H1 (cell line): ENCODE measurements around the gene UBE2L6. TPM values are rescaled to one million over a fixed set of nuclear protein-coding genes. Genes with fewer than 3 reads are reported as not detected.
A peak's percentile ranks its signal among the peaks of the same experiment; 100 is the strongest.

ENCODE experiments used
- CBX8 ChIP-seq: fragments of 300-800, 300-1000 bp; sonication (generic); IDR thresholded peaks from 2 replicates; pipeline ENCODE4 v1.7.1; 2016; ENCODE audit warnings: low read depth, low read length, borderline replicate concordance
- CEBPB ChIP-seq: IDR thresholded peaks from 2 replicates; pipeline ENCODE4 v1.6.1; 2012; ENCODE audit warnings: low read depth, low read length
- CHD1 ChIP-seq: IDR thresholded peaks from 2 replicates; pipeline ENCODE4 v1.6.1; 2012; ENCODE audit warnings: low read depth, low read length, improper control_type of control experiment
- CREB1 ChIP-seq: IDR thresholded peaks from 2 replicates; pipeline ENCODE4 v1.6.1; 2012; ENCODE audit warnings: inconsistent platforms
- CTBP2 ChIP-seq: IDR thresholded peaks from 2 replicates; pipeline ENCODE4 v1.7.0; 2011; ENCODE audit warnings: borderline replicate concordance, mild to moderate bottlenecking, moderate library complexity, mixed read lengths, low read length; ENCODE audit not compliant: insufficient read depth, insufficient read length
- EP300 ChIP-seq, 2 experiments: IDR thresholded peaks; 1 replicate in 1 of 2; 2 replicates in 1 of 2; pipeline ENCODE4 v1.6.1; 2011 to 2012; ENCODE audit warnings: low read depth in 2 of 2, low read length in 2 of 2, mild to moderate bottlenecking in 2 of 2, borderline replicate concordance in 1 of 2, inconsistent platforms in 1 of 2, moderate library complexity in 1 of 2
- FOSL1 ChIP-seq: IDR thresholded peaks from 2 replicates; pipeline ENCODE4 v1.6.1; 2011; ENCODE audit warnings: mild to moderate bottlenecking, low read depth, low read length, moderate library complexity; ENCODE audit not compliant: insufficient read depth
- GABPA ChIP-seq: IDR thresholded peaks from 2 replicates; pipeline ENCODE4 v1.6.1; 2011; ENCODE audit warnings: mild to moderate bottlenecking, low read length, moderate library complexity, borderline replicate concordance; ENCODE audit not compliant: insufficient read depth
- GTF2F1 ChIP-seq: IDR thresholded peaks from 2 replicates; pipeline ENCODE4 v1.6.1; 2012; ENCODE audit warnings: low read depth, low read length, improper control_type of control experiment, borderline replicate concordance
- HDAC2 ChIP-seq, 2 experiments: fragments of 300-600 bp in 1 of 2; sonication (generic) in 1 of 2; IDR thresholded peaks; 2 replicates each; pipeline ENCODE4 v1.6.1; 2011 to 2012; ENCODE audit warnings: low read depth in 2 of 2, low read length in 2 of 2, mild to moderate bottlenecking in 2 of 2, moderate library complexity in 2 of 2, borderline replicate concordance in 1 of 2, inconsistent platforms in 1 of 2
- JUND ChIP-seq: IDR thresholded peaks from 2 replicates; pipeline ENCODE4 v1.6.1; 2011; ENCODE audit warnings: mild to moderate bottlenecking, improper control_type of control experiment, low read length
- PHF8 ChIP-seq: fragments of 200-600 bp; sonication (generic); conservative IDR thresholded peaks from 2 replicates; pipeline ENCODE4 v1.7.1; 2012; ENCODE audit warnings: low read depth, mild to moderate bottlenecking, inconsistent platforms, low read length, moderate library complexity
- POLR2AphosphoS5 ChIP-seq: IDR thresholded peaks from 2 replicates; pipeline ENCODE4 v1.6.1; 2011; ENCODE audit warnings: low read depth, low read length
- RAD21 ChIP-seq, 2 experiments: IDR thresholded peaks in 1 of 2; conservative IDR thresholded peaks in 1 of 2; 2 replicates each; pipeline ENCODE4 v1.6.1; 2011; ENCODE audit warnings: low read depth in 2 of 2, low read length in 2 of 2, improper control_type of control experiment in 1 of 2, inconsistent platforms in 1 of 2, mild to moderate bottlenecking in 1 of 2, moderate library complexity in 1 of 2
- RFX5 ChIP-seq: IDR thresholded peaks from 2 replicates; pipeline ENCODE4 v1.6.1; 2011; ENCODE audit warnings: low read depth, low read length, improper control_type of control experiment, borderline replicate concordance
- SIRT6 ChIP-seq: IDR thresholded peaks from one replicate; pipeline ENCODE4 v1.7.1; 2012; ENCODE audit warnings: low read length, inconsistent platforms
- SP1 ChIP-seq: IDR thresholded peaks from 2 replicates; pipeline ENCODE4 v1.6.1; 2011; ENCODE audit warnings: low read depth, low read length
- SRF ChIP-seq: IDR thresholded peaks from 2 replicates; pipeline ENCODE4 v1.6.1; 2011; ENCODE audit warnings: mild to moderate bottlenecking, low read depth, low read length, moderate library complexity
- SUZ12 ChIP-seq: fragments of 200-600 bp; sonication (generic); IDR thresholded peaks from 2 replicates; pipeline ENCODE4 v1.6.1; 2012; ENCODE audit warnings: mild to moderate bottlenecking, inconsistent platforms, low read length, moderate library complexity, mixed read lengths
- TBP ChIP-seq: IDR thresholded peaks from 2 replicates; pipeline ENCODE4 v1.6.1; 2011; ENCODE audit warnings: low read depth, low read length, improper control_type of control experiment
- TCF12 ChIP-seq: IDR thresholded peaks from 2 replicates; pipeline ENCODE4 v1.6.1; 2011; ENCODE audit warnings: low read depth, mild to moderate bottlenecking, low read length
- YY1 ChIP-seq: IDR thresholded peaks from 2 replicates; pipeline ENCODE4 v1.6.1; 2011; ENCODE audit warnings: low read depth, mild to moderate bottlenecking, low read length
- polyA plus RNA-seq, 7 experiments: library from polyadenylated mRNA; depleted of rRNA in 3 of 7; stranded (reverse) in 5 of 7; unstranded in 2 of 7; fragments of >200 nt in 5 of 7; fragments of 200-250 nt in 2 of 7; gene quantifications; 1 replicate in 5 of 7; 2 replicates in 1 of 7; 4 replicates in 1 of 7; pipeline versions ENCODE4 v1.2.1 to v1.2.3, GENCODE V29; 2011 to 2013; ENCODE audit warnings: missing spikeins in 2 of 7, mixed read lengths in 2 of 7
- total RNA-seq: library from RNA; stranded (reverse); fragmentation: NEBNext Ultra II Directional; extraction: Animal tissue kit (Norgen Biotek cat#: 25700); gene quantifications from 2 replicates; pipeline ENCODE4 v1.2.1, GENCODE V29; 2021
- TF ChIP-seq, protein P1 (sequence below): IDR thresholded peaks from 2 replicates; pipeline ENCODE4 v1.6.1; 2011; ENCODE audit warnings: low read length, improper control_type of control experiment

The UBE2L6 gene
- total and polyA plus RNA-seq, 2 of the 8 experiments (the other 6 are each of a cell fraction or from before 2014, with no cell fraction given) = 67.8 to 89.2 TPM

DNA sequence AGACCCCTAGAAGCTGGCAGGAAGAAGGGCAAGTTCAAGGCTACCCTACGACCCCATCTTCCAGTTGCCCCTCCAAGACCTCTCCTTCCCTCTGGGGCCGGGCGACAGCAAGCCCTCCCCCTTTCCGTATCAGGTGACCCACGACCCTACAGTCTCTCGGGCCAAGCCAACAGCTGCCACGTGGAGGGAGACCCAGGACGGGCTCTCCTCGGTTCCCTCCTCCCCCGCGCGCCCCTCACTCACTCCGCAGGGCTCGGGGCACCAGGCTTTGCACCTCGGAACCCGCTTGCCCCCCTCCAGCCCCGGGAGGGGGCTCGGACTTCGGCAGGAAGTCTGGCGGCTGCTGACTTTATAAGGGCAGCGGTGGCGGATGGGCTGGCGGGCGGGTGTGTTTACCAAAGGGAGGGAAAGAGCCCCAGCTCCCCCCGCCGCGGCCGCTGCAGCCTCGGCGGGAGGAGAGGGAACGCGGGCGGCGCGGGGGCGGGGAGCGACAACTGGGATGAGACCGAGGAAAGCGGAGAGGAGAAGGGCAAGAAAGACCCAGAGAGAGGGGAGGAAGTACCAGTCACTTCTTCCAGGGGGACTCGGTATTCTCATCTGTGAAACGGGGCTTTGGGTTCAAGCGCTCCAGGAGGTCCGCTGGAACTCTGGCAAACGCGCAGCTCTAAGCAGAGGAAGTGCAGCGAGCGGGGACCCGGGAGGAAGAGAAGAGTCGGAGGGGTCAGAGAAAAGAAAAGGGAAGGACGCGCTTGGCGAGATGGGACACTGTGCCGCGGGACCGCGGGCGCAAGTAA, 52.7 kb downstream of the UBE2L6 start (continued):
- no peak for TF ChIP-seq EP300 (IDR thresholded peaks at IDR 0.05; ENCODE audit: borderline replicate concordance in 1 of 2, low read depth in 2 of 2, low read length in 2 of 2)
- no peak for TF ChIP-seq SP1
- TF ChIP-seq GTF2F1 = no peak
- peak; percentile 41; the same call in 1 of the 2 replicates for TF ChIP-seq PHF8
- no peak for TF ChIP-seq RAD21 (IDR thresholded peaks at IDR 0.05 in 1 of 2, conservative IDR thresholded peaks at IDR 0.05 in 1 of 2; ENCODE audit: low read depth in 2 of 2, low read length in 2 of 2)
- no peak for TF ChIP-seq FOSL1
- TF ChIP-seq CTBP2 = no peak
- TF ChIP-seq YY1 = no peak
- TF ChIP-seq TBP = peak; percentile 30; the same call in 1 of the 2 replicates
- TF ChIP-seq SUZ12 = no peak; the same call in 1 of the 2 replicates
- TF ChIP-seq SIRT6 = no peak
- no peak for TF ChIP-seq CEBPB
- no peak for TF ChIP-seq CREB1
- no peak for TF ChIP-seq SRF
- no peak for TF ChIP-seq TCF12
- TF ChIP-seq POLR2AphosphoS5 = peak; percentile 30; the same call in 1 of the 2 replicates
- peak in 1 of 2 experiments; percentile 29; a peak in 2 of 4 replicates for TF ChIP-seq HDAC2 (IDR thresholded peaks at IDR 0.05; ENCODE audit: borderline replicate concordance in 1 of 2, low read depth in 2 of 2, low read length in 2 of 2)
- TF ChIP-seq GABPA = no peak
- no peak for TF ChIP-seq CHD1
- TF ChIP-seq RFX5 = no peak
- TF ChIP-seq JUND = no peak
- no peak for TF ChIP-seq CBX8
- TF ChIP-seq, protein P1, sequence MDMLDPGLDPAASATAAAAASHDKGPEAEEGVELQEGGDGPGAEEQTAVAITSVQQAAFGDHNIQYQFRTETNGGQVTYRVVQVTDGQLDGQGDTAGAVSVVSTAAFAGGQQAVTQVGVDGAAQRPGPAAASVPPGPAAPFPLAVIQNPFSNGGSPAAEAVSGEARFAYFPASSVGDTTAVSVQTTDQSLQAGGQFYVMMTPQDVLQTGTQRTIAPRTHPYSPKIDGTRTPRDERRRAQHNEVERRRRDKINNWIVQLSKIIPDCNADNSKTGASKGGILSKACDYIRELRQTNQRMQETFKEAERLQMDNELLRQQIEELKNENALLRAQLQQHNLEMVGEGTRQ = peak; percentile 56
